ENCODE results near the gene RRAGC.

The RRAGC gene

DNA sequence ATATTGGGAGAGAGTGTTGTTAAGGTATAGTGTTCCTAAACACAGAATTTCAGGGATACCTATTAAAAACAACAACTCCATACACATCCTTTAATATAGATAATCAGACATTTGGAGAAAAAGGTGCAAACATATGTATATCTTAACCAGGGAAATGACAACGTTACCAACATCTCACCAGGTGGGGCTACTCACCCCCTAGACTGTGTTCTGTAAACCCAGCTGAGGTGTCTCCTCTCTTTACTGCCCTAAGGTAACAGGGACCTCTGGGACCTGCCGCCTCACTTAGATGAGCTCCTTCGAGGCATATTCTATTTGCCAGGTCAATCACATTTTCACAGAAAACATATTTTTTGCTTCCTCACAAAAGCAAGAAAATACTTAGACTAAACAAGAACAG is 13.4 kb downstream of the RRAGC start:
- no peak for TF ChIP-seq RAD21 (IDR thresholded peaks at IDR 0.05; ENCODE audit: low read depth)
- TF ChIP-seq MAX (IDR thresholded peaks at IDR 0.05) = no peak
- TF ChIP-seq EGR1 (IDR thresholded peaks at IDR 0.05) = no peak
- TF ChIP-seq FOXM1 (IDR thresholded peaks at IDR 0.05; ENCODE audit: borderline replicate concordance, low read depth) = no peak
- TF ChIP-seq ZBTB7A (IDR thresholded peaks at IDR 0.05; ENCODE audit: low read depth) = no peak
- TF ChIP-seq CREB1 (IDR thresholded peaks at IDR 0.05; ENCODE audit: low read depth) = no peak
- no peak for TF ChIP-seq NFIC (IDR thresholded peaks at IDR 0.05)
- no peak for TF ChIP-seq REST (IDR thresholded peaks at IDR 0.05; ENCODE audit: low read depth)
- TF ChIP-seq CEBPB (IDR thresholded peaks at IDR 0.05) = no peak
- TF ChIP-seq, protein P1, sequence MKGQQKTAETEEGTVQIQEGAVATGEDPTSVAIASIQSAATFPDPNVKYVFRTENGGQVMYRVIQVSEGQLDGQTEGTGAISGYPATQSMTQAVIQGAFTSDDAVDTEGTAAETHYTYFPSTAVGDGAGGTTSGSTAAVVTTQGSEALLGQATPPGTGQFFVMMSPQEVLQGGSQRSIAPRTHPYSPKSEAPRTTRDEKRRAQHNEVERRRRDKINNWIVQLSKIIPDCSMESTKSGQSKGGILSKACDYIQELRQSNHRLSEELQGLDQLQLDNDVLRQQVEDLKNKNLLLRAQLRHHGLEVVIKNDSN (IDR thresholded peaks at IDR 0.05) = no peak
- TF ChIP-seq TAF1 (IDR thresholded peaks at IDR 0.05; ENCODE audit: low read depth) = no peak
- TF ChIP-seq YY1 (IDR thresholded peaks at IDR 0.05; ENCODE audit: low read depth) = no peak
- no peak for TF ChIP-seq TEAD4 (IDR thresholded peaks at IDR 0.05)

DNA sequence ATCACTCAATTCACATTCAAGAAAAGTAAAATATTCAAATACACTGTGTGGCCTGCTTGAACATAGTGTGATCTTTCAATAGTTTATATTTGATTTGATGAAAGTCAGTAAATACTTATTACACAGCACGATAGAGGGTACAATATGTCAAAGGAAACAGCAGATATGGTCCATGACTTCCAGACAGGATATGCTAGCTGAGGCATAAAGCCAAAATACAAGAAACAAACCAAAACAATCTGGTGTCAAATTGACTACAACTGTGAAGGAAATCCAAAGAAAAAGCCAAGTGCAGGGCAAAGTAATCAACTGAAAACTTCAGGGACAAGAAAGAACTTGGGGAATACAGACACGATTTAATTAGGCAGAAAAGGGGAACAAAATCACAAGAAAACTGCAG is 19.3 kb downstream of the RRAGC start:
- TF ChIP-seq RAD21 (IDR thresholded peaks at IDR 0.05; ENCODE audit: low read depth) (no peak), EGR1 (IDR thresholded peaks at IDR 0.05) (no peak), CREB1 (IDR thresholded peaks at IDR 0.05; ENCODE audit: low read depth) (no peak), EP300 (IDR thresholded peaks at IDR 0.05; ENCODE audit: borderline replicate concordance) (no peak), REST (IDR thresholded peaks at IDR 0.05; ENCODE audit: low read depth) (no peak), FOXM1 (IDR thresholded peaks at IDR 0.05; ENCODE audit: borderline replicate concordance, low read depth) (no peak), YY1 (IDR thresholded peaks at IDR 0.05; ENCODE audit: low read depth) (no peak), MAX (IDR thresholded peaks at IDR 0.05) (no peak), ZBTB7A (IDR thresholded peaks at IDR 0.05; ENCODE audit: low read depth) (no peak), CEBPB (IDR thresholded peaks at IDR 0.05) (no peak), NFIC (IDR thresholded peaks at IDR 0.05) (no peak), TCF12 (IDR thresholded peaks at IDR 0.05; ENCODE audit: low read depth) (no peak), TEAD4 (IDR thresholded peaks at IDR 0.05) (no peak), TAF1 (IDR thresholded peaks at IDR 0.05; ENCODE audit: low read depth) (no peak)
- TF ChIP-seq, protein P1 (IDR thresholded peaks at IDR 0.05) = no peak

- TF ChIP-seq EP300 (IDR thresholded peaks at IDR 0.05; ENCODE audit: borderline replicate concordance) = no peak
- no peak for TF ChIP-seq CEBPB (IDR thresholded peaks at IDR 0.05)
- no peak for TF ChIP-seq CREB1 (IDR thresholded peaks at IDR 0.05; ENCODE audit: low read depth)
- TF ChIP-seq FOXM1 (IDR thresholded peaks at IDR 0.05; ENCODE audit: borderline replicate concordance, low read depth) = no peak
- no peak for TF ChIP-seq NFIC (IDR thresholded peaks at IDR 0.05)
- no peak for TF ChIP-seq TEAD4 (IDR thresholded peaks at IDR 0.05)
- TF ChIP-seq YY1 (IDR thresholded peaks at IDR 0.05; ENCODE audit: low read depth) = no peak
- no peak for TF ChIP-seq TAF1 (IDR thresholded peaks at IDR 0.05; ENCODE audit: low read depth)
- no peak for TF ChIP-seq RAD21 (IDR thresholded peaks at IDR 0.05; ENCODE audit: low read depth)
- no peak for TF ChIP-seq TCF12 (IDR thresholded peaks at IDR 0.05; ENCODE audit: low read depth)
- no peak for TF ChIP-seq MAX (IDR thresholded peaks at IDR 0.05)
These were observed 20.2 kb downstream of the RRAGC start for GRCh38 chr1:38839363-38839762.

- TF ChIP-seq RAD21 (IDR thresholded peaks at IDR 0.05; ENCODE audit: low read depth) (peak; percentile 85), CREB1 (IDR thresholded peaks at IDR 0.05; ENCODE audit: low read depth) (no peak), EGR1 (IDR thresholded peaks at IDR 0.05) (no peak), FOXM1 (IDR thresholded peaks at IDR 0.05; ENCODE audit: borderline replicate concordance, low read depth) (no peak)
These were observed 24.4 kb downstream of the RRAGC start for GRCh38 chr1:38834937-38835827.

DNA sequence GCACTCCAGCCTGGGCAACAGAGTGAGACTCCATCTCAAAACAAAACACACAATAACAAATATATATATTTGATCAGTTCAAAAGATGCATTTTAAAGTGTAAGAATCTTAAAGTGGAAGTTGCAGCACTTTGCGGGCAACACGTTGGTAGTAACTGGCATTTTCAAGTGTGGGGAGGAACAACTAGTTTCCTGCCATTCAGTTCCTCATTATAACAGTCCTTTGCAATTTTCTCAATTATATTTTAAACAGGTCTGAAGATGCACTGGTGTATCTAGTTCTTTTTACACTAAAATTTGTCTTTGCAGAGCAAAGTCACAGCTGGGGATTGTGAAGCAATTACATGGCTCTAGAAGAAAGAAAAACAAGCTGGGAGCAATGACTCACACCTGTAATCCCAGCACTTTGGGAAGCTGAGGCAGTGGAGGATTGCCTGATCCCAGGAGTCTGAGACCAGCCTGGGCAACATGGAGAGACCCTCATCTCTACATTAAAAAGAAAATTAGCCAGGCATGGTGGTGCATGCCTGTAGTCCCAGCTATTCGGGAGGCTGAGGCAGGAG is 25.3 kb downstream of the RRAGC start:
- TF ChIP-seq NFIC (IDR thresholded peaks at IDR 0.05) (no peak), EP300 (IDR thresholded peaks at IDR 0.05; ENCODE audit: borderline replicate concordance) (no peak), TEAD4 (IDR thresholded peaks at IDR 0.05) (no peak), REST (IDR thresholded peaks at IDR 0.05; ENCODE audit: low read depth) (no peak), FOXM1 (IDR thresholded peaks at IDR 0.05; ENCODE audit: borderline replicate concordance, low read depth) (no peak), ZBTB7A (IDR thresholded peaks at IDR 0.05; ENCODE audit: low read depth) (no peak), MAX (IDR thresholded peaks at IDR 0.05) (no peak), TCF12 (IDR thresholded peaks at IDR 0.05; ENCODE audit: low read depth) (no peak)

Data from Ishikawa (cell line).